ENCODE results near the gene PCSK4. TPM values are rescaled to one million over a fixed set of nuclear protein-coding genes. Genes with fewer than 3 reads are reported as not detected.
"Not testable (repeated sequence)": the region's sequence is repeated elsewhere in the genome, so short reads cannot be mapped to it uniquely, and the experiment has no call there.

The PCSK4 gene
- total and polyA plus RNA-seq, 2 of the 4 experiments (the other 2 are of a cell fraction) = 0.72 to 1.7 TPM

DNA sequence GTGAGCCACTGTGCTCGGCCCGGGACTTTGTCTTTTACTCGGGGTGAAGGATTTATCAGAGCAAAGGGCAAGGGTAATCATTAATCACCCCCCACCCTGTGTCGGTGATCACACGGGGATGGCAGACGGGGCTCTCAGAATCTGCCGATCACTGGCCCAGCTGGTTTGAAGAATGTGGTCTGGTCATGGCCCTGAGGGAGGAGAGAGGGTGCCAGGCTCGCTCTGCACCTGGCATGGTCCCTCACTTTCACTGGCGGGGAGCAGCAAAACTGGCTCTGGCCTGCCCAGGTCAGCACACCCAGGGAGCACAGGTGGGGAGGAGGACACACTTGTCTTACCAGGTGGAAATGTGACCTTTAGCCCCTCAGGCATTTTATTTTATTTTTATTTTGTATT lies 11.0 kb upstream of the PCSK4 start:
- Histone ChIP-seq H2AK5ac (ENCODE audit: low read depth, low read length) (no peak overlapping the region), H2AFZ (replicated peaks; ENCODE audit: low read length, poor library complexity) (no peak overlapping the region), H4K5ac (ENCODE audit: low read depth, low read length) (no peak overlapping the region), H3K9me1 (ENCODE audit: insufficient read depth, low read length) (no peaks in the 10 kb centered on the region), H3K4me2 (ENCODE audit: low read depth, low read length) (no peak overlapping the region), H4K20me1 (ENCODE audit: insufficient read depth, low read length) (no peaks in the 10 kb centered on the region; the same call in 1 of the 2 replicates), H3K36me3 (ENCODE audit: control insufficient read depth, insufficient read depth, low read length) (peaks cover 8% of the 10 kb centered on the region), H2BK20ac (ENCODE audit: low read depth, low read length) (no peak overlapping the region), H2BK15ac (ENCODE audit: low read depth, low read length) (no peak overlapping the region), H3K9me3 (ENCODE audit: control insufficient read depth, insufficient read depth, low read length) (no peaks in the 10 kb centered on the region), H2BK5ac (ENCODE audit: low read depth, low read length, poor library complexity, severe bottlenecking) (no peak overlapping the region), H2AK9ac (replicated peaks; ENCODE audit: low read depth, low read length, poor library complexity) (no peak overlapping the region), H3K27me3 (ENCODE audit: control insufficient read depth, insufficient read depth, low read length) (peaks cover 10% of the 10 kb centered on the region; the same call in 1 of the 2 replicates), H2BK120ac (ENCODE audit: low read depth, low read length) (no peak overlapping the region), H3K4me3 (ENCODE audit: insufficient read depth, low read depth, low read length) (no peak overlapping the region), H3K18ac (ENCODE audit: low read depth, low read length) (no peak overlapping the region), H3K9ac (ENCODE audit: low read depth, low read length) (no peak overlapping the region), H4K8ac (ENCODE audit: low read depth in 2 of 2, low read length in 2 of 2) (no peak overlapping the region), H3K4me1 (ENCODE audit: control insufficient read depth, insufficient read depth, low read length) (peaks cover 3% of the 10 kb centered on the region), H4K91ac (ENCODE audit: insufficient read depth, low read depth, low read length) (no peak overlapping the region), H3K4ac (ENCODE audit: low read depth, low read length) (no peak overlapping the region), H3K79me1 (ENCODE audit: low read depth in 1 of 2, low read length in 2 of 2) (no peaks in the 10 kb centered on the region), H3K27ac (ENCODE audit: insufficient read depth, low read length) (no peak overlapping the region), H3K56ac (ENCODE audit: extremely low read depth, insufficient read depth, low read length) (no peak overlapping the region), H3K23ac (ENCODE audit: low read depth, low read length) (no peak overlapping the region), H3K14ac (replicated peaks; ENCODE audit: low read depth, low read length) (no peak overlapping the region)
- no TSS peak for BruUV-seq (replicated peaks)
- intact Hi-C loops (cut with micrococcal nuclease) (no loop called here), in situ Hi-C loops (cut with MboI; ENCODE audit: low sequenced_read_pairs) (no loop called here), dilution Hi-C loops (cut with HindIII; ENCODE audit: low sequenced_read_pairs, unreplicated experiment) (no loop called here)
- WGBS, 2 experiments (ENCODE audit: extremely low coverage in 2 of 2, insufficient read length in 1 of 2) = no CpG with 5 or more reads among the region's 9 CpGs
- ATAC-seq (ENCODE audit: low read depth) (no peak), DNase-seq (no peak)
- ChIA-PET CTCF (no interaction called here), POLR2A (ENCODE audit: unreplicated experiment) (no interaction called here)
- no peak for TF ChIP-seq RCOR1 (IDR thresholded peaks at IDR 0.05; ENCODE audit: insufficient replicate concordance, low read length)
- TF ChIP-seq MAFK (IDR thresholded peaks at IDR 0.05; ENCODE audit: low read depth, low read length) = no peak
- no peak for TF ChIP-seq MXI1 (IDR thresholded peaks at IDR 0.05; ENCODE audit: borderline replicate concordance, low read depth, low read length)
- no peak for TF ChIP-seq CHD1 (IDR thresholded peaks at IDR 0.05; ENCODE audit: low read depth, low read length)
- no peak for TF ChIP-seq BHLHE40 (IDR thresholded peaks at IDR 0.05; ENCODE audit: low read depth, low read length)
- TF ChIP-seq, protein P1, sequence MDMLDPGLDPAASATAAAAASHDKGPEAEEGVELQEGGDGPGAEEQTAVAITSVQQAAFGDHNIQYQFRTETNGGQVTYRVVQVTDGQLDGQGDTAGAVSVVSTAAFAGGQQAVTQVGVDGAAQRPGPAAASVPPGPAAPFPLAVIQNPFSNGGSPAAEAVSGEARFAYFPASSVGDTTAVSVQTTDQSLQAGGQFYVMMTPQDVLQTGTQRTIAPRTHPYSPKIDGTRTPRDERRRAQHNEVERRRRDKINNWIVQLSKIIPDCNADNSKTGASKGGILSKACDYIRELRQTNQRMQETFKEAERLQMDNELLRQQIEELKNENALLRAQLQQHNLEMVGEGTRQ (IDR thresholded peaks at IDR 0.05; ENCODE audit: low read depth, low read length) = no peak

DNA sequence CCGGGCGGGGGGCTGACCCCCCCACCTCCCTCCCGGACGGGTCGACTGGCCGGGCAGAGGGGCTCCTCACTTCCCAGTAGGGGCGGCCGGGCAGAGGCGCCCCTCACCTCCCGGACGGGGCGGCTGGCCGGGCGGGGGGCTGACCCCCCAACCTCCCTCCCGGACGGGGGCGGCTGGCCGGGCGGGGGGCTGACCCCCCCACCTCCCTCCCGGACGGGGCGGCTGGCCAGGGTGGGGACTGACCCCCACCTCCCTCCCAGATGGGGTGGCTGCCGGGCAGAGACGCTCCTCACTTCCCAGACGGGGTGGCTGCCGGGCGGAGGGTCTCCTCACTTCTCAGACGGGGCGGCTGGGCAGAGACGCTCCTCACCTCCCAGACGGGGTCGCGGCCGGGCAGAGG lies 9.1 kb upstream of the PCSK4 start:
- H3K4me3 ChIP-seq (ENCODE audit: insufficient read depth, low read depth, low read length); H3K79me1 ChIP-seq (ENCODE audit: low read depth in 1 of 2, low read length in 2 of 2); H2BK5ac ChIP-seq (ENCODE audit: low read depth, low read length, poor library complexity, severe bottlenecking); H4K8ac ChIP-seq (ENCODE audit: low read depth in 2 of 2, low read length in 2 of 2); DNase-seq; H2AFZ ChIP-seq (replicated peaks; ENCODE audit: low read length, poor library complexity); H3K23ac ChIP-seq (ENCODE audit: low read depth, low read length); H3K4me2 ChIP-seq (ENCODE audit: low read depth, low read length); in situ Hi-C loops (cut with MboI; ENCODE audit: low sequenced_read_pairs); POLR2A ChIA-PET (ENCODE audit: unreplicated experiment); H3K9me3 ChIP-seq (ENCODE audit: control insufficient read depth, insufficient read depth, low read length); H3K36me3 ChIP-seq (ENCODE audit: control insufficient read depth, insufficient read depth, low read length); intact Hi-C loops (cut with micrococcal nuclease); H3K18ac ChIP-seq (ENCODE audit: low read depth, low read length); H4K91ac ChIP-seq (ENCODE audit: insufficient read depth, low read depth, low read length); H4K5ac ChIP-seq (ENCODE audit: low read depth, low read length); H3K4ac ChIP-seq (ENCODE audit: low read depth, low read length); BruUV-seq (replicated peaks); H2BK15ac ChIP-seq (ENCODE audit: low read depth, low read length); H2AK5ac ChIP-seq (ENCODE audit: low read depth, low read length); CTCF ChIA-PET; H2BK20ac ChIP-seq (ENCODE audit: low read depth, low read length); H2BK120ac ChIP-seq (ENCODE audit: low read depth, low read length); H3K14ac ChIP-seq (replicated peaks; ENCODE audit: low read depth, low read length); H3K9me1 ChIP-seq (ENCODE audit: insufficient read depth, low read length); H4K20me1 ChIP-seq (ENCODE audit: insufficient read depth, low read length); dilution Hi-C loops (cut with HindIII; ENCODE audit: low sequenced_read_pairs, unreplicated experiment); H2AK9ac ChIP-seq (replicated peaks; ENCODE audit: low read depth, low read length, poor library complexity); H3K27ac ChIP-seq (ENCODE audit: insufficient read depth, low read length); ATAC-seq (ENCODE audit: low read depth); H3K56ac ChIP-seq (ENCODE audit: extremely low read depth, insufficient read depth, low read length); H3K4me1 ChIP-seq (ENCODE audit: control insufficient read depth, insufficient read depth, low read length); H3K27me3 ChIP-seq (ENCODE audit: control insufficient read depth, insufficient read depth, low read length); H3K9ac ChIP-seq (ENCODE audit: low read depth, low read length): not testable (repeated sequence)
- no CpG with 5 or more reads among the region's 34 CpGs for WGBS, 2 experiments (ENCODE audit: extremely low coverage in 2 of 2, insufficient read length in 1 of 2)

Data from IMR-90 (cell line).